Subcutaneous abdominal adipose tissue (tissue), 5 donors: ENCODE data around the gene MYO10.
"Not testable (repeated sequence)": the region's sequence is repeated elsewhere in the genome, so short reads cannot be mapped to it uniquely, and the experiment has no call there.

Experiments used
- H3K27ac ChIP-seq: one replicate; pipeline ENCODE4 v1.7.0; 2013; ENCODE audit warnings: low read depth, mild to moderate bottlenecking, inconsistent platforms, low read length, moderate library complexity
- H3K27me3 ChIP-seq, 5 donors: one replicate each; pipeline ENCODE4 v1.7.0; 2013; ENCODE audit warnings: low read length in 5 of 5, inconsistent platforms in 1 of 5; ENCODE audit not compliant: control insufficient read depth in 5 of 5, insufficient read depth in 4 of 5
- H3K36me3 ChIP-seq, 5 donors: one replicate each; pipeline ENCODE4 v1.7.0; 2013; ENCODE audit warnings: low read length in 5 of 5; ENCODE audit not compliant: control insufficient read depth in 5 of 5, insufficient read depth in 5 of 5
- H3K4me1 ChIP-seq, 5 donors: one replicate each; pipeline ENCODE4 v1.7.0; 2013; ENCODE audit warnings: low read length in 5 of 5, mild to moderate bottlenecking in 3 of 5, moderate library complexity in 1 of 5; ENCODE audit not compliant: control insufficient read depth in 5 of 5, insufficient read depth in 5 of 5
- H3K4me3 ChIP-seq, 5 donors: one replicate each; pipeline ENCODE4 v1.7.0; 2013; ENCODE audit warnings: low read length in 5 of 5, low read depth in 1 of 5
- H3K9ac ChIP-seq, 5 donors: one replicate each; pipeline ENCODE4 v1.7.0; 2013; ENCODE audit warnings: low read length in 5 of 5, mild to moderate bottlenecking in 4 of 5, moderate library complexity in 3 of 5
- H3K9me3 ChIP-seq, 5 donors: one replicate each; pipeline ENCODE4 v1.7.0; 2013; ENCODE audit warnings: low read length in 5 of 5; ENCODE audit not compliant: control insufficient read depth in 5 of 5
- donor health status: healthy.
- donor health status: healthy.
- donor health status: healthy.
- donor health status: healthy.
- donor health status: healthy.

MYO10 gene

GRCh38 chr5:16936150-16936988 lies at the start of gene MYO10:
Gene MYO10 (minus strand): TSS chr5:16936288. CDS start chr5:16935808, 480 bp downstream.
- H3K36me3 ChIP-seq, result no peaks in the 10 kb centered on the region
- H3K9ac ChIP-seq, result peak within 1 kb of the TSS; percentile 21 to 78 (median 65)
- peaks cover 0 to 41% (median 22%) of the 10 kb centered on the region in 5 donors for H3K4me1 ChIP-seq
- H3K4me3 ChIP-seq, result peak within 1 kb of the TSS; percentile 74 to 89 (median 82)
- peaks cover 9 to 24% (median 19%) of the 10 kb centered on the region in 5 donors for H3K27me3 ChIP-seq
- H3K9me3 ChIP-seq, result no peaks in the 10 kb centered on the region
- peak within 1 kb of the TSS; percentile 64 for H3K27ac ChIP-seq

GRCh38 chr5:16985304-16985703 lies 49.2 kb upstream of the MYO10 start:
- not testable (repeated sequence) for H3K9me3 ChIP-seq, H3K4me1 ChIP-seq, H3K36me3 ChIP-seq, H3K4me3 ChIP-seq, H3K9ac ChIP-seq, H3K27me3 ChIP-seq, H3K27ac ChIP-seq

- Histone ChIP-seq H3K4me1 (peaks cover 0 to 3% (median 0%) of the 10 kb centered on the region in 5 donors), H3K27me3 (no peaks in the 10 kb centered on the region), H3K27ac (no peak overlapping the region), H3K36me3 (no peaks in the 10 kb centered on the region), H3K9ac (no peak overlapping the region), H3K4me3 (no peak overlapping the region), H3K9me3 (no peaks in the 10 kb centered on the region)
These were observed 47.9 kb upstream of the MYO10 start for GRCh38 chr5:16983972-16984371.

GRCh38 chr5:16983022-16983639 lies 47.0 kb upstream of the MYO10 start:
- peak overlapping the region in 1 of 5 donors; percentile 14 for H3K4me3 ChIP-seq
- peaks cover 0 to 3% (median 0%) of the 10 kb centered on the region in 5 donors for H3K4me1 ChIP-seq
- H3K27me3 ChIP-seq, result no peaks in the 10 kb centered on the region
- H3K9ac ChIP-seq, result no peak overlapping the region
- H3K36me3 ChIP-seq, result no peaks in the 10 kb centered on the region
- H3K27ac ChIP-seq, result no peak overlapping the region
- H3K9me3 ChIP-seq, result no peaks in the 10 kb centered on the region

GRCh38 chr5:16981700-16982099 lies 45.6 kb upstream of the MYO10 start:
- H3K4me3 ChIP-seq, result no peak overlapping the region
- H3K4me1 ChIP-seq, result peaks cover 0 to 3% (median 0%) of the 10 kb centered on the region in 5 donors
- H3K27me3 ChIP-seq, result no peaks in the 10 kb centered on the region
- no peak overlapping the region for H3K9ac ChIP-seq
- no peaks in the 10 kb centered on the region for H3K36me3 ChIP-seq
- no peaks in the 10 kb centered on the region for H3K9me3 ChIP-seq
- H3K27ac ChIP-seq, result no peak overlapping the region

- H3K36me3 ChIP-seq, result no peaks in the 10 kb centered on the region
- no peak overlapping the region for H3K4me3 ChIP-seq
- H3K9me3 ChIP-seq, result no peaks in the 10 kb centered on the region
- H3K4me1 ChIP-seq, result peaks cover 0 to 3% (median 0%) of the 10 kb centered on the region in 5 donors
- no peak overlapping the region for H3K27ac ChIP-seq
- H3K9ac ChIP-seq, result no peak overlapping the region
- H3K27me3 ChIP-seq, result no peaks in the 10 kb centered on the region
These were observed 44.9 kb upstream of the MYO10 start for GRCh38 chr5:16980983-16981382.

- Histone ChIP-seq H3K4me3 (no peak overlapping the region), H3K27me3 (no peaks in the 10 kb centered on the region), H3K9me3 (no peaks in the 10 kb centered on the region), H3K4me1 (peaks cover 0 to 3% (median 0%) of the 10 kb centered on the region in 5 donors), H3K27ac (no peak overlapping the region), H3K36me3 (no peaks in the 10 kb centered on the region), H3K9ac (no peak overlapping the region)
These were observed 42.2 kb upstream of the MYO10 start for GRCh38 chr5:16978296-16978695.

- Histone ChIP-seq H3K36me3 (no peaks in the 10 kb centered on the region), H3K27me3 (peaks cover 0 to 2% (median 0%) of the 10 kb centered on the region in 5 donors), H3K4me3 (no peak overlapping the region), H3K9ac (no peak overlapping the region), H3K9me3 (no peaks in the 10 kb centered on the region), H3K27ac (no peak overlapping the region), H3K4me1 (no peaks in the 10 kb centered on the region)
These were observed 40.5 kb upstream of the MYO10 start for GRCh38 chr5:16976625-16977008.

- no peaks in the 10 kb centered on the region for H3K4me1 ChIP-seq
- H3K36me3 ChIP-seq, result no peaks in the 10 kb centered on the region
- H3K27ac ChIP-seq, result no peak overlapping the region
- H3K27me3 ChIP-seq, result peaks cover 0 to 2% (median 0%) of the 10 kb centered on the region in 5 donors
- H3K9ac ChIP-seq, result no peak overlapping the region
- H3K4me3 ChIP-seq, result no peak overlapping the region
- no peaks in the 10 kb centered on the region for H3K9me3 ChIP-seq
These were observed 40.0 kb upstream of the MYO10 start for GRCh38 chr5:16975950-16976624.

- Histone ChIP-seq H3K27ac (no peak overlapping the region), H3K9me3 (no peaks in the 10 kb centered on the region), H3K36me3 (no peaks in the 10 kb centered on the region), H3K27me3 (peaks cover 0 to 2% (median 0%) of the 10 kb centered on the region in 5 donors), H3K4me3 (no peak overlapping the region), H3K9ac (no peak overlapping the region), H3K4me1 (no peaks in the 10 kb centered on the region)
These were observed 38.9 kb upstream of the MYO10 start for GRCh38 chr5:16974981-16975380.
